Measurements from ENCODE around the gene SLC25A19. TPM values are rescaled to one million over a fixed set of nuclear protein-coding genes. Genes with fewer than 3 reads are reported as not detected.
A peak's percentile ranks its signal among the peaks of the same experiment; 100 is the strongest.

Gene SLC25A19
- total and polyA plus RNA-seq, 2 of the 8 experiments (the other 6 are each of a cell fraction or from before 2014, with no cell fraction given): 28.6 to 32.6 TPM

DNA sequence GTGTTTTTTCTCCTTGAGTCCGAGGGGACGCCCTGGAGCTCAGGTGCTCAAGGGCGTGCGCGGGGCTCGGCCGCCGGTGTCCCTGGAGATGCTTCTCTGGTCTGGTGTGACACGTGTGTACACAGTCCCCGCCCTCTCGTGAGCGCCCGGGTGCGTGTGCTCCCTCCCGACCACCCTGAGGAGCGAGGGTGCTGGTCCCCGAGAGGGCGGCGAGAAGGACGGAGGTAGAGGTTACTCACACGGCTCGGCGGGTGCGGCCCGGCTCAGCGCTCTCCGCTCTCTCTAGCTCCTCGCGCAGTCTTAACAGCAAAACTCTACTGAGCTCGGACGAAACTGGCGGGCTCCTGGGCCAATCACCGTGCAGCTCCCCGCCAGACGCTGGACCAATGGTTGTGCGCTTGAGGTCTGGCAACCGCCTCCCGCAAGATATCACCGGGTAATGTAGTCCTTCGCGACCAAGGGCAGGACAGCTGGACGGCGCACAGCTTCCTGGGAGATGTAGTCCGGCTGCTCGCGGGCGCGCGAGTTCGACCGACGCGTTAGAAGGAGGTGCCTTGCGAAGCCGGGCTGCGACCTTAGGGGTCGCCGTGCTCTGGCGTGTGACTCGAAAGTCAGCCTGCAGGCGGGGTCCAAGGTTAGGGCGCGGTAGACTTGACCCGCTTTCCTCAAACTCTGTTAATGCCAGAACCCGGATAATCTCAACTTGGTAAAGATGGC lies at the start of gene SLC25A19 (continued):
- no peak for TF ChIP-seq HDAC2 (IDR thresholded peaks at IDR 0.05; ENCODE audit: borderline replicate concordance in 1 of 2, low read depth in 2 of 2, low read length in 2 of 2)
- TF ChIP-seq, protein P1, sequence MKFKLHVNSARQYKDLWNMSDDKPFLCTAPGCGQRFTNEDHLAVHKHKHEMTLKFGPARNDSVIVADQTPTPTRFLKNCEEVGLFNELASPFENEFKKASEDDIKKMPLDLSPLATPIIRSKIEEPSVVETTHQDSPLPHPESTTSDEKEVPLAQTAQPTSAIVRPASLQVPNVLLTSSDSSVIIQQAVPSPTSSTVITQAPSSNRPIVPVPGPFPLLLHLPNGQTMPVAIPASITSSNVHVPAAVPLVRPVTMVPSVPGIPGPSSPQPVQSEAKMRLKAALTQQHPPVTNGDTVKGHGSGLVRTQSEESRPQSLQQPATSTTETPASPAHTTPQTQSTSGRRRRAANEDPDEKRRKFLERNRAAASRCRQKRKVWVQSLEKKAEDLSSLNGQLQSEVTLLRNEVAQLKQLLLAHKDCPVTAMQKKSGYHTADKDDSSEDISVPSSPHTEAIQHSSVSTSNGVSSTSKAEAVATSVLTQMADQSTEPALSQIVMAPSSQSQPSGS (IDR thresholded peaks at IDR 0.05; ENCODE audit: low read length): no peak
- no peak for TF ChIP-seq RNF2 (IDR thresholded peaks at IDR 0.05; ENCODE audit: borderline replicate concordance, low read depth, low read length, missing control alignments, poor library complexity, severe bottlenecking)
- no peak; the same call in none of the 2 replicates for TF ChIP-seq POLR2AphosphoS5 (IDR thresholded peaks at IDR 0.05; ENCODE audit: low read depth, low read length)
- TF ChIP-seq EZH2 (IDR thresholded peaks at IDR 0.05; ENCODE audit: low read depth, low read length, severe bottlenecking): no peak
- TF ChIP-seq CEBPB (IDR thresholded peaks at IDR 0.05; ENCODE audit: low read depth, low read length): no peak
- TF ChIP-seq JUND (IDR thresholded peaks at IDR 0.05; ENCODE audit: low read length): no peak
- TF ChIP-seq ZNF274 (IDR thresholded peaks at IDR 0.05; ENCODE audit: borderline replicate concordance, extremely low read depth, low read length): no peak
- TF ChIP-seq GTF2F1 (IDR thresholded peaks at IDR 0.05; ENCODE audit: borderline replicate concordance, low read depth, low read length): no peak
- TF ChIP-seq RXRA (IDR thresholded peaks at IDR 0.05; ENCODE audit: insufficient read depth, low read depth, low read length): no peak
- no peak for TF ChIP-seq SIRT6 (IDR thresholded peaks at IDR 0.05; ENCODE audit: low read length)
- TF ChIP-seq TAF7 (optimal IDR thresholded peaks at IDR 0.05; ENCODE audit: borderline replicate concordance, low read depth, low read length): peak; percentile 36
- no peak for TF ChIP-seq CBX5 (IDR thresholded peaks at IDR 0.05; ENCODE audit: low read depth, low read length)
- no peak for TF ChIP-seq CHD1 (IDR thresholded peaks at IDR 0.05; ENCODE audit: low read depth, low read length)
- peak; percentile 89 for TF ChIP-seq SIX5 (IDR thresholded peaks at IDR 0.05; ENCODE audit: low read depth, low read length)
- TF ChIP-seq PHF8 (conservative IDR thresholded peaks at IDR 0.05; ENCODE audit: low read depth, low read length): peak; percentile 77
- TF ChIP-seq RBBP5 (IDR thresholded peaks at IDR 0.05; ENCODE audit: borderline replicate concordance, low read depth, low read length): 0 out of 2 replicates have a peak, but pooled peaks have one; percentile 68
- peak; percentile 90 for TF ChIP-seq CHD2 (IDR thresholded peaks at IDR 0.05; ENCODE audit: low read length)
- TF ChIP-seq, protein P2, sequence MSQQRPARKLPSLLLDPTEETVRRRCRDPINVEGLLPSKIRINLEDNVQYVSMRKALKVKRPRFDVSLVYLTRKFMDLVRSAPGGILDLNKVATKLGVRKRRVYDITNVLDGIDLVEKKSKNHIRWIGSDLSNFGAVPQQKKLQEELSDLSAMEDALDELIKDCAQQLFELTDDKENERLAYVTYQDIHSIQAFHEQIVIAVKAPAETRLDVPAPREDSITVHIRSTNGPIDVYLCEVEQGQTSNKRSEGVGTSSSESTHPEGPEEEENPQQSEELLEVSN (IDR thresholded peaks at IDR 0.05): no peak
- peak; percentile 43 for TF ChIP-seq ASH2L (IDR thresholded peaks at IDR 0.05; ENCODE audit: low read length)
- TF ChIP-seq SP4 (IDR thresholded peaks at IDR 0.05; ENCODE audit: low read length): 0 out of 2 replicates have a peak, but pooled peaks have one; percentile 47
